Measurements from ENCODE around the gene RPS18.

GRCh38 chr6:33259032-33259431 is 12.8 kb upstream of the RPS18 start:
- no peak for TF ChIP-seq POLR2A (conservative IDR thresholded peaks at IDR 0.05)
- no peak for TF ChIP-seq E2F4 (CRISPR knock-in tag; IDR thresholded peaks at IDR 0.05; ENCODE audit: low read depth)
- no peak for TF ChIP-seq NR2F6 (CRISPR knock-in tag; IDR thresholded peaks at IDR 0.05)
- no peak for TF ChIP-seq ZBTB33 (CRISPR knock-in tag; IDR thresholded peaks at IDR 0.05)
- TF ChIP-seq DEAF1 (CRISPR knock-in tag; IDR thresholded peaks at IDR 0.05): no peak
- no peak for TF ChIP-seq TBP (optimal IDR thresholded peaks at IDR 0.05; ENCODE audit: low read depth, low read length)
- no peak for TF ChIP-seq MCM2 (IDR thresholded peaks at IDR 0.05; ENCODE audit: low read depth)

Measured in K562 (cell line).